ENCODE data around the gene TCF3.

Gene TCF3

DNA sequence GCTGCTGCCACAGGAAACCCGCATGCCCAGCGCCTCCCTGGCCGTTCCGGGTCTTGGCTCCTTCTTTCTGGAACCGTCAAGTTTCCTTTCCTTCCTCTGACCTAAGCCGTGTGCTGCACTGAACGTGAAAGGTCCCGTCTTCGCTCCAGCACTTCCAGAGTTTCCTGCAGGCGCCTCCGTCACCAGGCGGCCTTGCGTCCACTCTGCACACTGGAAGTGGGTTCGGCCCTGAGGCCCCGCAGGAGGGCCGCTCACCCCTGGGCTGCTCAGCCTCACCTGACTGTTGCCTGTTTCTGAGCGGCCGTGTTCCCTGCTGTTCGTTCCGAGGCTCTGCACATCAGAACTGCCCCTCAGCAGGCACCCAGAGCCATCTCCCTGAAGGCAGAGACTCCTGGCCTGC lies 72.0 kb downstream of the TCF3 start:
- DNase-seq (ENCODE audit: low read depth): no peak
- TF ChIP-seq, protein P1, sequence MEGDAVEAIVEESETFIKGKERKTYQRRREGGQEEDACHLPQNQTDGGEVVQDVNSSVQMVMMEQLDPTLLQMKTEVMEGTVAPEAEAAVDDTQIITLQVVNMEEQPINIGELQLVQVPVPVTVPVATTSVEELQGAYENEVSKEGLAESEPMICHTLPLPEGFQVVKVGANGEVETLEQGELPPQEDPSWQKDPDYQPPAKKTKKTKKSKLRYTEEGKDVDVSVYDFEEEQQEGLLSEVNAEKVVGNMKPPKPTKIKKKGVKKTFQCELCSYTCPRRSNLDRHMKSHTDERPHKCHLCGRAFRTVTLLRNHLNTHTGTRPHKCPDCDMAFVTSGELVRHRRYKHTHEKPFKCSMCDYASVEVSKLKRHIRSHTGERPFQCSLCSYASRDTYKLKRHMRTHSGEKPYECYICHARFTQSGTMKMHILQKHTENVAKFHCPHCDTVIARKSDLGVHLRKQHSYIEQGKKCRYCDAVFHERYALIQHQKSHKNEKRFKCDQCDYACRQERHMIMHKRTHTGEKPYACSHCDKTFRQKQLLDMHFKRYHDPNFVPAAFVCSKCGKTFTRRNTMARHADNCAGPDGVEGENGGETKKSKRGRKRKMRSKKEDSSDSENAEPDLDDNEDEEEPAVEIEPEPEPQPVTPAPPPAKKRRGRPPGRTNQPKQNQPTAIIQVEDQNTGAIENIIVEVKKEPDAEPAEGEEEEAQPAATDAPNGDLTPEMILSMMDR (IDR thresholded peaks at IDR 0.05; ENCODE audit: low read depth, low read length, missing control alignments): no peak

DNA sequence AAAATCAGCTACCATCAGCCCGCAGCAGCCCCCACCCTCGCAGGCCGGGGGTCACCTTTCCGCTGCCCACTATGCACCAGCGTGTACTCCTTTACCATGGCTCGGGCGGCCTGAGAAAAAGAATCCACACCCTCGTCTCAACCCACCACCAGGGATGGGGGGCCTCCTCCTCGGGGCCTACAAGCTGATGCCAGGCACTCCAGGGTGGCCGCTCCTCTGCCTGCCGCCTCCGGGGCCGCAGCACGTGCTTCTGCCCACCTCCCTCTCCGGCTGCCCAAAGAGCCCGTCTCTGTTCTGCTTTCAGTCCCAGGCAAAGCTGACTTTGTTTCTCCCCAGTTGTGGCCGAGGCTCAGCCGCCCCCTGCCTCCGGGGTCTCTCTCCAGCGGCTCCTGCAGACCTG lies 73.2 kb downstream of the TCF3 start:
- TF ChIP-seq, protein P1 (IDR thresholded peaks at IDR 0.05; ENCODE audit: low read depth, low read length, missing control alignments): no peak
- no peak overlapping the region for H3K4me3 ChIP-seq (ENCODE audit: low read depth, low read length)
- DNase-seq (ENCODE audit: low read depth): no peak

More for the DNA sequence above, 72.0 kb downstream of the TCF3 start:
- H3K4me3 ChIP-seq (ENCODE audit: low read depth, low read length): no peak overlapping the region

DNA sequence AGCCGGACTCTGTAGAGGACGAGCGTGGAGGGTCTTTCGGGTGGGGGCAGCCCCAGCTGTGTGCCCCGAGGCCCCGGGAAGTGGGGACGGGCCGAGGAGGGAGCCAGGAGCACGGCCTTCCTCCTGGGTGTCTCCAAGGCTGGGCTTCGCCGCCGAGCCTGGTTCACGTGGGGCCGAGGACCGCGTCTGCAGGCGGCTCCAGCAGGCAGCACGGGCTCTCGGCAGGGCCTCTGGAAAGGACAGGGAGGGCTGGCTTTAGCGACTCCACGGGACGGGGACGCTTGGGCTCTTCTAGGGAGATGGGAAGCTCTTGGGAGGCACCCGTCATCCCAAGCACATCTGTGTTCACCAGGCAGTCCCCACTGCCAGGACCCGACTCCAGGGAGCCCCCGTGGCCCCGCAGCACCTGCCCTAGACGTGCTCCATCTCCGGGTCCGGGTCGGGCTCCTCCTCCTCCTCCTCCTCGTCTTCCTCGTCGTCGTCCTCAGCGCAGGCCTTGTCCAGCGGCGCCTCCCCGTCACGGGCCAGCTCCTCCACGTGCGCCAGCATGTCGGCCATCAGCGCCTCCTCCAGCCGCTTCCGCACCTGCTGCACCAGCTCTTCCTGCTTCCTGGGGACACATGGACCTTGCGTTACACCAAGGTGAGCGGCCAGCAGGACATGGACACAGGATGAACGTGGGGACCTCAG lies 74.3 kb downstream of the TCF3 start:
- TF ChIP-seq, protein P1 (IDR thresholded peaks at IDR 0.05; ENCODE audit: low read depth, low read length, missing control alignments): no peak
- H3K4me3 ChIP-seq (ENCODE audit: low read depth, low read length): no peak overlapping the region
- DNase-seq (ENCODE audit: low read depth): no peak

DNA sequence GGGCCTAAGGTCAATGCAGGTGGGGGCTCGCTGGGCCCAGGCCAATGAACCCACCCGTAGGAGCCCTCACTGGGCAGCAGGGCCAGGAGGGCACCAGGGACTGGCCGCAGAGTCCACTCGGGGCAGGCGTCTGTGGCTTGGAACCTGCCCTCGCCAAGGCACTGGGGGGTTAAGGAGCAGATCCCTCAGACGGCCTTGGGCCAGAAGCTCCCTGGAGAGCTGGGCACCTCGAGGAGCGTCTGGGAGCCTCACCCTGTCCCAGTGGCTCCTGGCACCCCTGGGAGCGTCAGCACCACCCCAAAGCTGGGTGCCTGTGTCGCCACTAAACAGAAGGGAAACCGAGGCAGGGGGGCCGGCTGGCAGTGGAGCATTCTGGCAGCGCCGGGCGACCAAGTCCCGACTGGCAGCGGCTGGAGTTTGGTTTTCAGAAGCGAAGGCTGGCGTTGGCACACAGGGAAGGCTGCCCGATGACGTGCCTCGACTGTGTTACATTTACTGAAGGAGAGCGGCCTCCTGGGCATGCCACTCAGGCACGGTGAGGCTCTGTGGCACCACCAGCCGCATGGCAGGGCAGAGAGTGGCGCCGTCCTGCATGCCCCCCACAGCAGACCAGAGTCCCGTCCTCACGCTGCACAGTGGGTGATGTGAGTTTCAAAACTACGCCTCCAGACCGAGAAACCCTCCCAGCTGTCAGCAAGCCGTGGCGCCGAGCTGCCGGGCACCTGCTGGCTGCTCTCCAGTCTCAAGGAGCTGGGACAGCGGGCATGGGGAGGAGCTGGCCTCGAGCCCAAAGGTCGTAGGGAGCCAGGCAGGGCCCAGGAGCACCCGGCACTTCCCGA lies 75.1 kb downstream of the TCF3 start:
- TF ChIP-seq, protein P1 (IDR thresholded peaks at IDR 0.05; ENCODE audit: low read depth, low read length, missing control alignments): no peak
- DNase-seq (ENCODE audit: low read depth): no peak
- H3K4me3 ChIP-seq (ENCODE audit: low read depth, low read length): no peak overlapping the region

DNA sequence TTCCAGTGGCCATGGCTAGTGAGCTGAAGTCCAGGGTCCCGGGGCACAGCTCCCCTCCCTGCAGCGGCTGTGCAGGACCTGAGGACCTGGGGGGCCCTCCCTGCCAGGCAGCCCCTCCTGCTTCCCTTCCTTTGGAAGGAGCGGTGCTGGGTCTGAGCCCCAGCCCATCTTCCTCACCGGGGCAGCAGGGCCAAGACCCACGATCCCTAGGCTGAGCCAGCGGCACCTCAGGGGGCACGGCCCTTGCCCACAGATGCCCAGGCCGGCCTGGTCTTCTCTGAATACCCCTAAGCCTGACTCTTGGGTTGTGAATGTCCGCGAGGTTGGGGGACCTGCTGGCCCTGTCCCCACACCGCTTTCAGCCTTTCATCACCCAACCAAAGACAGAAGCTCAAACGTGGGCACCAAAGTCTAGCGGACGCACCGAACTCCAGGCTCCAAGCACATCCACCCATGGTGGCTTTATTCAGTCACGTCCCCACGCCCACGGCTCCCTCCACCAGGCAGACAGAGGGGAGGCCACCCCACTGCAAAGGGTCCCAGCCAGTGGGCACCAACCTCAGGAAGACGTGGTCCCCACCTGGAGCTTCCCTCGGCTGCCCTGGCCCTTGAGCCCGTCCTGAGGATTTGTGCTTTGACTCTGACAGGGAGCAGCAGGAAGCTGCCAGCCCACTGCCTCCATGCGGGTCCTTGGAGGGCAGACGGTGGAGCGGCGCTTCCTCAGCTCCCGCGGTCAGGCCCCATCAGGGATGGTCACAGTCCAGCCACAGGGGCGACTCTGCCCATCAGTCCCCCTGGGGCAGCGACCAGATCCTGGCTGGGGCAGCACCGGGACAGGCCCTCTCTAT lies 75.9 kb downstream of the TCF3 start:
- TF ChIP-seq, protein P1 (IDR thresholded peaks at IDR 0.05; ENCODE audit: low read depth, low read length, missing control alignments): no peak
- DNase-seq (ENCODE audit: low read depth): no peak

DNA sequence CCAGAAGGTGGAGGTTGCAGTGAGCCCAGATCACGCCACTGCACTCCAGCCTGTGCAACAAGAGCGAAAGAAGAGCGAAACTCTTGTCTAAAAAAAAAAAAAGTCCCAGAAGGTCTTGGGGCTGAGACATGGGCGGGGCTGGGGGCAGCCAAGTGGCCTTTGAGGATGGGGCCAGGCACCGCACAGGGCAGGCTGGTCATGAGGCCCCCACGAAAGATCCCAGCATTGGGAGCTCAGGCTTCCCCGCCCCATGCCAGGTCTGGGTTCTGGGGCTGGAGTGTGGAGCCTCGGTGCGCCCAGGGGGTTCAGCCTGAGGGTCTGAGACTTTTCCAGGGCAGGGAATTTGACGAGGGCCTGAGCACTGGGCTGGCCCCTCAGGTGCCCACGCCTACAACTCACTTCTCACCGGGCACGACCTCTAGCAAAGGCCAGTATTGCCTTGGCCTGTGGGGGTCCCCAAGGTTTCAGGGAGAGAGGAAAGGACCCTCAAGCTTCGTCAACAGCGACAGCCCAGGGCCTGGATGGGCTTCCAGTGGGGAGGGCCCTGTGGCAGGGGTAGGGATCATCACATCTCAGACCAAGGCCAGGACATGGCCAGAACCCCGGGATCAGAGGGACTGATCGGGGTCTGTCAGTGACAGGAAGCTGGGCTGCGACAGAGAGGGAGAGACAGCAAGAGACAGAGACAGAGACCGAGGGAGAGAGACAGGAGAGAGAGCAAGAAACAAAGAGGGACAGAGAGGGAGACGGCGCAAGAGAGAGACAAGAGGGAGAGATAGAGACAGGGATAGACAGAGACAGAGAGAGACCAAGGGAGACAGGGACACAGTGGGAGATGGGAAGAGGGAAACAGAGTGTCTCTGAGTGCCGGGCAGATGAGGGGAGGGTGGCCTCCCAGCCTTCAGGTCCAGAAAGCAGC lies 76.8 kb downstream of the TCF3 start:
- no peak for DNase-seq (ENCODE audit: low read depth)
- no peak overlapping the region for H3K4me3 ChIP-seq (ENCODE audit: low read depth, low read length)
- TF ChIP-seq, protein P1 (IDR thresholded peaks at IDR 0.05; ENCODE audit: low read depth, low read length, missing control alignments): no peak

More for the DNA sequence above, 75.9 kb downstream of the TCF3 start:
- H3K4me3 ChIP-seq (ENCODE audit: low read depth, low read length): no peak overlapping the region

Measured in GM12864 (cell line).